VCaP (cell line): ENCODE results near the gene ILF3.

ENCODE experiments used
- H3K27ac ChIP-seq: fragments of 450-650 bp; 2 replicates; pipeline ENCODE4 v1.5.1; 2017
- TF ChIP-seq, protein P1 (sequence below): fragments of 450-650 bp; conservative IDR thresholded peaks from 2 replicates; pipeline ENCODE4 v1.5.1; 2017; ENCODE audit warnings: mild to moderate bottlenecking, moderate library complexity

ILF3 gene

DNA sequence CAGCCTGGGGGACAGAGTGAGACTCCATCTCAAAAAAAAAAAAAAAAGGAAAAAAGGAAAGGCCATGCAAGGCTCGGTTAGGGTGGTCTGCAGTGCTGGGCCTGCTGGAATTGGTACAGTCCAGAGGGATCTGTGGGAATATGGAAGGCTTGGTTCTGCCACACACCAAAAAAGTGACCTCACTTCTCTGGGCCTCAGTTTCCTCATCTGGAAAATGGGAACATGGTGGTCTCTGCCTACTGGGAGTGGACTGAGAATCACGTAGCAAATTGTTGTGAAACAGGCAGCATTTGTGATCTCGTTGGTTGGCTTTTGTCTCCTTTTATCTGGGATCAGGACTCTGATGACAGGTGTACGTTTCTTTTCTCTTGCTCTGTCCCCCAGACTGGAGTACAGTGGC, 71.3 kb downstream of the ILF3 start:
- no peak overlapping the region for H3K27ac ChIP-seq
- TF ChIP-seq, protein P1, sequence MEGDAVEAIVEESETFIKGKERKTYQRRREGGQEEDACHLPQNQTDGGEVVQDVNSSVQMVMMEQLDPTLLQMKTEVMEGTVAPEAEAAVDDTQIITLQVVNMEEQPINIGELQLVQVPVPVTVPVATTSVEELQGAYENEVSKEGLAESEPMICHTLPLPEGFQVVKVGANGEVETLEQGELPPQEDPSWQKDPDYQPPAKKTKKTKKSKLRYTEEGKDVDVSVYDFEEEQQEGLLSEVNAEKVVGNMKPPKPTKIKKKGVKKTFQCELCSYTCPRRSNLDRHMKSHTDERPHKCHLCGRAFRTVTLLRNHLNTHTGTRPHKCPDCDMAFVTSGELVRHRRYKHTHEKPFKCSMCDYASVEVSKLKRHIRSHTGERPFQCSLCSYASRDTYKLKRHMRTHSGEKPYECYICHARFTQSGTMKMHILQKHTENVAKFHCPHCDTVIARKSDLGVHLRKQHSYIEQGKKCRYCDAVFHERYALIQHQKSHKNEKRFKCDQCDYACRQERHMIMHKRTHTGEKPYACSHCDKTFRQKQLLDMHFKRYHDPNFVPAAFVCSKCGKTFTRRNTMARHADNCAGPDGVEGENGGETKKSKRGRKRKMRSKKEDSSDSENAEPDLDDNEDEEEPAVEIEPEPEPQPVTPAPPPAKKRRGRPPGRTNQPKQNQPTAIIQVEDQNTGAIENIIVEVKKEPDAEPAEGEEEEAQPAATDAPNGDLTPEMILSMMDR, result no peak

DNA sequence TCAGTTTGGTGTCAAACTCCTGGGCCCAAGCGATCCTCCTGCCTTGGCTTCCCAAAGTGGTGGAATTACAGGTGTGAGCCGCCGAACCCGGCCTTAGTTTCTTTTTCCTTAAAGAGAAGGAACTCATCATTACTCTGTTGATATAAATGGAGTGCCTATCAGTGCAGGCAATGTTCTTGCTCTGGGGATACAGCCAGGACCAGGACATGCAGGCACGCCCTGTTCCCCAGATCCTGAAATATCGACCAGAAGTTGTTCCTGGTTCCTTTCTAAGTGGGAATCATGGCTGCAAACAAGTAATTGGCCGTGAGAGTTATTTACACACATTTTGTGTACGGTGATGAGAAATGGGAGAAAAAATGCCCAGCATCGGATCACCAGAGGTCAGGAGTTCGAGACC, 72.1 kb downstream of the ILF3 start:
- TF ChIP-seq, protein P1, result no peak
- no peak overlapping the region for H3K27ac ChIP-seq

DNA sequence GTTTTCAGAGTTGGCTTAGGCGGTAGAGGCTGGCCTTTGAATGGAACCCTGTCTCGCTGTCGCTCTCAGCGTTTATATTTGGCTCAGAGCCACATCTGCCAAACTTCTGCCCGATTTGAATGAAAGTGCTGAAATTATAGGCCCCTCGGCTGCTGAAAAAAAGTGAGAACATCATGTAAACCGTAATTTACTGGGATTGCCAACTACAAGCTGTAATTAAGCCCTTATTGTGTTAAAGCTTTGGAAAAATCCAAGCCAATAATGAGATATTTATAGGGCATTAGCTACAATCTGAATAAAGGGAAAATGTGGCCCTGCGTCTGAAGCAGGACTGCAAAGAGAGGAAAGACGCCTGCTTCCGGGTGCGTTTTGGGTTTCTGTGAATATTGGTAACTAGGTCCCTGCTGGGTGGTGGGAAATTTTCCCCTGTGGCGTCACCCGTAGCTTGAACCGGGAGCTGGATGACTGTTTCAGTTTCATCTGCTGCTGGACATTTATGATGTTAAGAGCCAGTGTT, 73.6 kb downstream of the ILF3 start:
- no peak overlapping the region for H3K27ac ChIP-seq
- TF ChIP-seq, protein P1, result no peak

DNA sequence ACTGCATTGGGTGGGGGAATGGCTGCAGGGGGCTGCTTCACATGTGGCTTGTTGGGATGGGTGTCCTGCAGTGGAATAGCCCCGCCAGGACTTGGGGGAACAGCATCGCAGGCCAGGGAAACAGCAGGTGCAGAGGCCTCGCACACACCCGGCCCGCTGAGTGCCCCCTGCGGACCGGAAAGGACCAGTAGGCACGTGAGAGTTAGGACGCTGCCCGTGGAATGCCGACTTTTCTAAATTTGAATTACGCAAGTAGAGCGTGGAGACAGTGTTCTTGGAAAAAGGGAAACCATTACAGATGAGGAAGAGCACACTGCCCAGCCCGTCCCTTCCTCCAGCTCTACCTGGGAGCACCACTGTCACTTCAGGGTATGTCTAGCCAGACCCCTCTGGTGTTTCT, 75.3 kb downstream of the ILF3 start:
- no peak overlapping the region for H3K27ac ChIP-seq
- TF ChIP-seq, protein P1, result no peak

DNA sequence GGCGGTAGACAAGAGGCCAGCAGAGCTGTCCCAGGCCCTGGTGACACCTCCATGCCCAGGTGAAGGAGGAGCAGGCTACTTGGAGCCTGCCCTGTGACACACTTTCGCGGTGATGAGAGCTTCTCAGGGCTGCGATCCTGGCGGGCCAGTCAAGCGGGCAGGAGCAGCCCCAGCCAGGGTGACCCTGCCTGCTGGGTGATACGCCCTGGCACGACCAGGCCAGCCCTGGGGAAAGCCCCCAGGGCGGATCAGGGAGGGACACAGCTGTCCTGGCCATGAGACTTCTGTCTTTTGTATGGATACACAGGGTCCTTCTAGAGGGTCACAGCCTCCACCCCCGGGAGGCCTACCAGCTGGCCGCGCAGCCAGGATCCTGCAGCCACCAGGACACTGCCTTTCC, 76.8 kb downstream of the ILF3 start:
- TF ChIP-seq, protein P1, result no peak
- no peak overlapping the region for H3K27ac ChIP-seq

DNA sequence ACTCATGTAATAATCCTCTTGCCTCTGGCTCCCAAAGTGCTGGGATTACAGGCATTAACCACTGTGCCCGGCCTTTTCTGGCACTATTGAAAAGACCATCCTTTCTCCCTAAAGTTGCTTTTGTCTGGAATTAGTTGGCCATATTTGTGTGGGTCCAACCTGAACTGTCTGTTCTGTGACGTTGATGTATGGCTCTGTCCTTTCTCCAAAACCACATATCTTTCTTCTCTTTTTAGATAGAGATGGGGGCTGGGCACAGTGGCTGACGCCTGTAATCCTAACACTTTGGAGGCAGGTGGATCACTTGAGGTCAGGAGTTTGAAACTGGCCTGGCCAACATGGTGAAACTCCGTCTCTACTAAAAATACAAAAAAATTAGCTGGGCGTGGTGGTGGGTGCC, 81.6 kb downstream of the ILF3 start:
- TF ChIP-seq, protein P1, result no peak
- H3K27ac ChIP-seq, result no peak overlapping the region

DNA sequence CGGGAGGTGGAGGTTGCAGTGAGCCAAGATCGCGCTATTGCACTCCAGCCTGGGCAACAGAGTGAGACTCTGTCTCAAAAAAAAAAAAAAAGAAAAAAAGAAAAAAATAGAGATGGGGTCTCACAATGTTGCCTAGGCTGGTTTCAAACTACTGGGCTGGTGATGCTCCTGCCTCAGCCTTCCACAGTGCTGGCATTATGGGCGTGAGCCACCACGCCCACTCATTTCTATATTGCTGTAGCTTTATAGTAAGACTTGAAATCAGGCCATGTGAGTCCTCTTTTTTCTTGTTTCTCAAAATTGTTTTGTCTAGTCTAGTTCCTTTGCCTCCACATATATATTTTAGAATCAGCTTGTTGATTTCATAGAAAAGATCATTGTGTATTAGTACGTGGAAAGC, 82.0 kb downstream of the ILF3 start:
- no peak overlapping the region for H3K27ac ChIP-seq
- TF ChIP-seq, protein P1, result no peak
